ENCODE results near the gene DHRS4.
"Not testable (repeated sequence)": the region's sequence is repeated elsewhere in the genome, so short reads cannot be mapped to it uniquely, and the experiment has no call there.

DHRS4 gene

GRCh38 chr14:23961704-23962103 is 8.1 kb downstream of the DHRS4 start:
- POLR2A ChIA-PET; H3K4me1 ChIP-seq (ENCODE audit: control extremely low read depth in 1 of 4, control insufficient read depth in 4 of 4, insufficient read depth in 4 of 4, low read length in 3 of 4); H3K36me3 ChIP-seq (ENCODE audit: control insufficient read depth in 4 of 4, insufficient read depth in 4 of 4, low read length in 3 of 4); DNase-seq; H3K4me3 ChIP-seq (ENCODE audit: control insufficient read depth in 1 of 7, extremely low read depth in 1 of 7, insufficient read depth in 4 of 7, low read depth in 2 of 7, low read length in 6 of 7); H3K27ac ChIP-seq (ENCODE audit: insufficient read depth in 1 of 2, low read depth in 1 of 2, low read length in 2 of 2, poor library complexity in 1 of 2, severe bottlenecking in 2 of 2); CTCF ChIA-PET; H3K9me3 ChIP-seq (ENCODE audit: control extremely low read depth in 1 of 5, control insufficient read depth in 4 of 5, insufficient read depth in 2 of 5, low read depth in 1 of 5, low read length in 4 of 5); H3K27me3 ChIP-seq (replicated peaks in 2 of 5; ENCODE audit: control insufficient read depth in 4 of 5, insufficient read depth in 5 of 5, low read length in 4 of 5): not testable (repeated sequence)
- WGBS (ENCODE audit: insufficient coverage), result no CpG with 5 or more reads among the region's 2 CpGs

- no CpG with 5 or more reads among the region's 9 CpGs for WGBS (ENCODE audit: insufficient coverage)
- H3K4me3 ChIP-seq (ENCODE audit: control insufficient read depth in 1 of 7, extremely low read depth in 1 of 7, insufficient read depth in 4 of 7, low read depth in 2 of 7, low read length in 6 of 7), result peak overlapping the region in 1 of 7 experiments; percentile 64
- H3K9me3 ChIP-seq (ENCODE audit: control extremely low read depth in 1 of 5, control insufficient read depth in 4 of 5, insufficient read depth in 2 of 5, low read depth in 1 of 5, low read length in 4 of 5); H3K27ac ChIP-seq (ENCODE audit: insufficient read depth in 1 of 2, low read depth in 1 of 2, low read length in 2 of 2, poor library complexity in 1 of 2, severe bottlenecking in 2 of 2); DNase-seq; POLR2A ChIA-PET; CTCF ChIA-PET; H3K4me1 ChIP-seq (ENCODE audit: control extremely low read depth in 1 of 4, control insufficient read depth in 4 of 4, insufficient read depth in 4 of 4, low read length in 3 of 4); H3K27me3 ChIP-seq (replicated peaks in 2 of 5; ENCODE audit: control insufficient read depth in 4 of 5, insufficient read depth in 5 of 5, low read length in 4 of 5); H3K36me3 ChIP-seq (ENCODE audit: control insufficient read depth in 4 of 4, insufficient read depth in 4 of 4, low read length in 3 of 4): not testable (repeated sequence)
Observed at GRCh38 chr14:23969130-23969480, 15.5 kb downstream of the DHRS4 start.

GRCh38 chr14:23969481-23970282 is 16.1 kb downstream of the DHRS4 start:
- peak overlapping the region in 5 of 7 experiments; percentile 23 to 64 (median 56) for H3K4me3 ChIP-seq (ENCODE audit: control insufficient read depth in 1 of 7, extremely low read depth in 1 of 7, insufficient read depth in 4 of 7, low read depth in 2 of 7, low read length in 6 of 7)
- H3K27me3 ChIP-seq (replicated peaks in 2 of 5; ENCODE audit: control insufficient read depth in 4 of 5, insufficient read depth in 5 of 5, low read length in 4 of 5); H3K36me3 ChIP-seq (ENCODE audit: control insufficient read depth in 4 of 4, insufficient read depth in 4 of 4, low read length in 3 of 4); H3K4me1 ChIP-seq (ENCODE audit: control extremely low read depth in 1 of 4, control insufficient read depth in 4 of 4, insufficient read depth in 4 of 4, low read length in 3 of 4); H3K9me3 ChIP-seq (ENCODE audit: control extremely low read depth in 1 of 5, control insufficient read depth in 4 of 5, insufficient read depth in 2 of 5, low read depth in 1 of 5, low read length in 4 of 5); CTCF ChIA-PET; H3K27ac ChIP-seq (ENCODE audit: insufficient read depth in 1 of 2, low read depth in 1 of 2, low read length in 2 of 2, poor library complexity in 1 of 2, severe bottlenecking in 2 of 2); POLR2A ChIA-PET: not testable (repeated sequence)
- WGBS (ENCODE audit: insufficient coverage), result 10% methylated on average over 7 of the region's 61 CpGs
- DNase-seq, result peak; percentile 48 to 63 (median 59)

- H3K36me3 ChIP-seq (ENCODE audit: control insufficient read depth in 4 of 4, insufficient read depth in 4 of 4, low read length in 3 of 4); H3K27me3 ChIP-seq (replicated peaks in 2 of 5; ENCODE audit: control insufficient read depth in 4 of 5, insufficient read depth in 5 of 5, low read length in 4 of 5); H3K9me3 ChIP-seq (ENCODE audit: control extremely low read depth in 1 of 5, control insufficient read depth in 4 of 5, insufficient read depth in 2 of 5, low read depth in 1 of 5, low read length in 4 of 5); H3K4me3 ChIP-seq (ENCODE audit: control insufficient read depth in 1 of 7, extremely low read depth in 1 of 7, insufficient read depth in 4 of 7, low read depth in 2 of 7, low read length in 6 of 7); DNase-seq; H3K4me1 ChIP-seq (ENCODE audit: control extremely low read depth in 1 of 4, control insufficient read depth in 4 of 4, insufficient read depth in 4 of 4, low read length in 3 of 4); POLR2A ChIA-PET; H3K27ac ChIP-seq (ENCODE audit: insufficient read depth in 1 of 2, low read depth in 1 of 2, low read length in 2 of 2, poor library complexity in 1 of 2, severe bottlenecking in 2 of 2); CTCF ChIA-PET: not testable (repeated sequence)
- WGBS (ENCODE audit: insufficient coverage), result no CpG with 5 or more reads among the region's 15 CpGs
Observed at GRCh38 chr14:23970283-23970659, 16.7 kb downstream of the DHRS4 start.

- H3K27ac ChIP-seq (ENCODE audit: insufficient read depth in 1 of 2, low read depth in 1 of 2, low read length in 2 of 2, poor library complexity in 1 of 2, severe bottlenecking in 2 of 2); H3K36me3 ChIP-seq (ENCODE audit: control insufficient read depth in 4 of 4, insufficient read depth in 4 of 4, low read length in 3 of 4); H3K4me1 ChIP-seq (ENCODE audit: control extremely low read depth in 1 of 4, control insufficient read depth in 4 of 4, insufficient read depth in 4 of 4, low read length in 3 of 4); POLR2A ChIA-PET; H3K27me3 ChIP-seq (replicated peaks in 2 of 5; ENCODE audit: control insufficient read depth in 4 of 5, insufficient read depth in 5 of 5, low read length in 4 of 5); H3K4me3 ChIP-seq (ENCODE audit: control insufficient read depth in 1 of 7, extremely low read depth in 1 of 7, insufficient read depth in 4 of 7, low read depth in 2 of 7, low read length in 6 of 7); H3K9me3 ChIP-seq (ENCODE audit: control extremely low read depth in 1 of 5, control insufficient read depth in 4 of 5, insufficient read depth in 2 of 5, low read depth in 1 of 5, low read length in 4 of 5); CTCF ChIA-PET; DNase-seq: not testable (repeated sequence)
- 87% methylated on average over 2 of the region's 8 CpGs for WGBS (ENCODE audit: insufficient coverage)
Observed at GRCh38 chr14:23973178-23973577, 19.6 kb downstream of the DHRS4 start.

GRCh38 chr14:23974041-23974440 is 20.5 kb downstream of the DHRS4 start:
- DNase-seq; H3K9me3 ChIP-seq (ENCODE audit: control extremely low read depth in 1 of 5, control insufficient read depth in 4 of 5, insufficient read depth in 2 of 5, low read depth in 1 of 5, low read length in 4 of 5); POLR2A ChIA-PET; H3K4me3 ChIP-seq (ENCODE audit: control insufficient read depth in 1 of 7, extremely low read depth in 1 of 7, insufficient read depth in 4 of 7, low read depth in 2 of 7, low read length in 6 of 7); H3K36me3 ChIP-seq (ENCODE audit: control insufficient read depth in 4 of 4, insufficient read depth in 4 of 4, low read length in 3 of 4); H3K27ac ChIP-seq (ENCODE audit: insufficient read depth in 1 of 2, low read depth in 1 of 2, low read length in 2 of 2, poor library complexity in 1 of 2, severe bottlenecking in 2 of 2); H3K27me3 ChIP-seq (replicated peaks in 2 of 5; ENCODE audit: control insufficient read depth in 4 of 5, insufficient read depth in 5 of 5, low read length in 4 of 5); H3K4me1 ChIP-seq (ENCODE audit: control extremely low read depth in 1 of 4, control insufficient read depth in 4 of 4, insufficient read depth in 4 of 4, low read length in 3 of 4): not testable (repeated sequence)
- CTCF ChIA-PET, result interaction anchor here (1.0 to 1.3 kb wide), 3 partner anchors 41 to 135 kb away, joined by 3 to 4 read pairs (median 4); no protein-coding TSS in a partner anchor

GRCh38 chr14:23977208-23977607 is 23.6 kb downstream of the DHRS4 start:
- H3K27ac ChIP-seq (ENCODE audit: insufficient read depth in 1 of 2, low read depth in 1 of 2, low read length in 2 of 2, poor library complexity in 1 of 2, severe bottlenecking in 2 of 2); H3K4me1 ChIP-seq (ENCODE audit: control extremely low read depth in 1 of 4, control insufficient read depth in 4 of 4, insufficient read depth in 4 of 4, low read length in 3 of 4); H3K36me3 ChIP-seq (ENCODE audit: control insufficient read depth in 4 of 4, insufficient read depth in 4 of 4, low read length in 3 of 4); H3K9me3 ChIP-seq (ENCODE audit: control extremely low read depth in 1 of 5, control insufficient read depth in 4 of 5, insufficient read depth in 2 of 5, low read depth in 1 of 5, low read length in 4 of 5); H3K4me3 ChIP-seq (ENCODE audit: control insufficient read depth in 1 of 7, extremely low read depth in 1 of 7, insufficient read depth in 4 of 7, low read depth in 2 of 7, low read length in 6 of 7); H3K27me3 ChIP-seq (replicated peaks in 2 of 5; ENCODE audit: control insufficient read depth in 4 of 5, insufficient read depth in 5 of 5, low read length in 4 of 5); POLR2A ChIA-PET: not testable (repeated sequence)
- DNase-seq, result peak; percentile 35 to 75 (median 58)
- WGBS (ENCODE audit: insufficient coverage), result no CpG with 5 or more reads among the region's 2 CpGs
- CTCF ChIA-PET, result interaction anchor here (0.7 kb wide), 1 partner anchor 64 kb away, joined by 3 read pairs; no protein-coding TSS in a partner anchor
